ACHN (cell line): Measurements from ENCODE around the gene PADI3.
A peak's percentile ranks its signal among the peaks of the same experiment; 100 is the strongest.

Experiments
- DNase-seq: peaks from one replicate; pipeline ENCODE4 v3.0.0-alpha.2; 2015
- in situ Hi-C: cut with HindIII; loops from 2 replicates; pipeline ENCODE4 v1.10.0; 2017; ENCODE audit warnings: low sequenced_read_pairs, low pct_ligation_motif_present, low pct_unique_long_range_greater_than_20kb

Gene PADI3

DNA sequence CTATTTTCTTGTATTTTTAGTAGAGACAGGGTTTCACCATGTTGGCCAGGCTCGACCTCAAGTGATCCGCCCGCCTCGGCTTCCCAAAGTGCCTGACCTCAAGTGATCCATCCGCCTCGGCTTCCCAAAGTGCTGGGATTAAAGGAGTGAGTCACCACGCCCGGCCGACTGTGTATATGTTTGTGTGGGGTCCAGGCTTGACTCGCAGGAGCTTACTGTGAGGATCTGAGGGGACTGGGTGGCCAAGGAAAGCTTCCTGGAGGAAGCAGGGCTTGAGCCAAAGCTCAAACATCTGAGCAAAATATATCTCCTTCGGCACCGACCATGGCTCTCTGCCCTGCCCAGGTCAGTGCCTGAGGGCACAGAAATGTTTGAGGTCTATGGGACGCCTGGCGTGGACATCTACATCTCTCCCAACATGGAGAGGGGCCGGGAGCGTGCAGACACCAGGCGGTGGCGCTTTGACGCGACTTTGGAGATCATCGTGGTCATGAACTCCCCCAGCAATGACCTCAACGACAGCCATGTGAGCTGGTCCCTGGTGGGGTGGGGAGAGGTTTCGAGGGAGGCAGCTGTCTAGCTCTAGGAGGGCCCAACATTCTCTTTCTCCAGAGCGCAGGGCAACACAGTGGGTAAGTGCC, 10.5 kb downstream of the PADI3 start:
- in situ Hi-C loops: no loop called here
- no peak for DNase-seq

DNA sequence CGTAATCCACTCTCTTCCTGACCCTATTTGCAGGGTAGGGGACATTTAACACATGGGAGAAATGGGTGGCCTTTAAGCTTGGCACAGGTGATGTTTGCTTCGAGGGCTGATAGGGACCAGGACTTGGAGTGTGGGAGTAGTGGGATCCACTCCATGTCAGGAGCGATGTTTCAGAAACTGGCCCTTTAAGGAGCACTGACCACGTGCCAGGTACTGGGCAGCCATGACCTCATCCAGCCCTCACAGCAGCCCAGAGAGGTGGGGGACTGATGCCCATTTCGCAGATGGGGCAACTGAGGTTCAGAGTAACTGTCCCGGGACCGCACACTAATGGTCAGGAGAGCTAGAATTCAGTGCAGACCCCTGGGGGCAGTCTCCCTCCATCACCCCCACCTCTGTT, 11.4 kb downstream of the PADI3 start:
- no peak for DNase-seq
- in situ Hi-C loops: no loop called here

- in situ Hi-C loops: no loop called here
- DNase-seq: no peak
These were observed 11.8 kb downstream of the PADI3 start for GRCh38 chr1:17260738-17261137.

GRCh38 chr1:17263936-17264335, 15.0 kb downstream of the PADI3 start:
- in situ Hi-C loops: no loop called here
- DNase-seq: no peak

GRCh38 chr1:17264470-17264869, 15.6 kb downstream of the PADI3 start:
- no peak for DNase-seq
- in situ Hi-C loops: no loop called here

- DNase-seq: no peak
- in situ Hi-C loops: no loop called here
These were observed 16.3 kb downstream of the PADI3 start for GRCh38 chr1:17265162-17265561.

DNA sequence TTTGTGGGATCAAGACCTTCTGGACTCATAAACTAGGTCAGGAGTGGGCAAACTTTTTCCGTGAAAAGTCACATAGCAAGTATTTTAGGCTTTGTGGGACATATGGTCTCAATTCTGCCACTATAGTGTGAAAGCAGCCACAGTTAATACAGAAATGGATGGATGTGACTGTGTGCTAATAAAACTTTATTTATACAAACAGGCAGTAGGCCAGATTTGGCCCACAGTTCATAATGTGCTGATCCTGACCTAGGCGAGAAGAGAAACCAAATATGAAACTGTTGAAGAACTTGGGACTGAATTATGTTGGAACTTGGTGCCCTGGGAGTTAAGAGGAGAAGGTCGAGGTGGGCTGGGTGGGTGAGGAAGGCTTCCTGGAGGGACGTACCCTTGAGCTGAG, 17.1 kb downstream of the PADI3 start:
- in situ Hi-C loops: no loop called here
- no peak for DNase-seq

- DNase-seq: no peak
- in situ Hi-C loops: no loop called here
These were observed 22.2 kb downstream of the PADI3 start for GRCh38 chr1:17270891-17271765.

GRCh38 chr1:17272066-17272465, 23.2 kb downstream of the PADI3 start:
- no peak for DNase-seq
- in situ Hi-C loops: no loop called here

DNA sequence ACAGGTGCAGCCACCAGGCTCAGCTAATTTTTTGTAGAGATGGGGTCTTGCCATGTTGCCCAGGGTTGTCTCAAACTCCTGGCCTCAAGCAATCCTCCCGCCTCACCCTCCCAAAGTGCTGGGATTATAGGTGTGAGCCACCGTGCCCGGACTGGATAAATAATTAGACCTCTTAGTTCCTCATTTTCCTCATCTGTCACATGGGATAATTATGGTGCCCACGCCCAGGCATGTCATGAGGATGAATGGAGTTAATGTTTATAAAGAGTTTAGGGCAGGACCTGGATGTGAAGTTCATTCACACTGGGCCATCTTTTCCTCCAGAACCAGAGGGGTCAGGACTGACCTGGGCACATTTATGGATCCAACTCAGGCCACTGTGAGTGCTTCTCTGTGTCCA, 23.7 kb downstream of the PADI3 start:
- DNase-seq: no peak
- in situ Hi-C loops: no loop called here

DNA sequence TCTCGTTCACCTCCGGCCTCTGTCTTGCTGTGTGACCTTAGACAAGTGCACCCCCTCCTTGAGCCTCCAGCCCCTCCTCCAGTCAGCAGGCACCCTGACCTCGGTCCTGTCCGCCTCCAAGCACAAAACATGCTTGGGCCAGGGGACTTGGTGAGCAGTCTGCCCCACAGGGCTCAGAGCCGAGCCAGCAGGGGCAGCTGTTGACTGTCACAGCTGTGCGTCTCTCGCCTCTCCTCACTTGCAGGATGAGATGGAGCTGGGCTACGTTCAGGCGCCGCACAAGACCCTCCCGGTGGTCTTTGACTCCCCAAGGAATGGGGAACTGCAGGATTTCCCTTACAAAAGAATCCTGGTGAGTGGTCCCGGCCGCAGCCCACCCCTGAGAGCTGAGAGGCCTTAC, 24.2 kb downstream of the PADI3 start:
- in situ Hi-C loops: no loop called here
- DNase-seq: no peak

- DNase-seq: peak; percentile 40
- in situ Hi-C loops: no loop called here
These were observed 25.6 kb downstream of the PADI3 start for GRCh38 chr1:17274186-17275170.

GRCh38 chr1:17276568-17276967, 27.7 kb downstream of the PADI3 start:
- in situ Hi-C loops: no loop called here
- DNase-seq: peak; percentile 43

DNA sequence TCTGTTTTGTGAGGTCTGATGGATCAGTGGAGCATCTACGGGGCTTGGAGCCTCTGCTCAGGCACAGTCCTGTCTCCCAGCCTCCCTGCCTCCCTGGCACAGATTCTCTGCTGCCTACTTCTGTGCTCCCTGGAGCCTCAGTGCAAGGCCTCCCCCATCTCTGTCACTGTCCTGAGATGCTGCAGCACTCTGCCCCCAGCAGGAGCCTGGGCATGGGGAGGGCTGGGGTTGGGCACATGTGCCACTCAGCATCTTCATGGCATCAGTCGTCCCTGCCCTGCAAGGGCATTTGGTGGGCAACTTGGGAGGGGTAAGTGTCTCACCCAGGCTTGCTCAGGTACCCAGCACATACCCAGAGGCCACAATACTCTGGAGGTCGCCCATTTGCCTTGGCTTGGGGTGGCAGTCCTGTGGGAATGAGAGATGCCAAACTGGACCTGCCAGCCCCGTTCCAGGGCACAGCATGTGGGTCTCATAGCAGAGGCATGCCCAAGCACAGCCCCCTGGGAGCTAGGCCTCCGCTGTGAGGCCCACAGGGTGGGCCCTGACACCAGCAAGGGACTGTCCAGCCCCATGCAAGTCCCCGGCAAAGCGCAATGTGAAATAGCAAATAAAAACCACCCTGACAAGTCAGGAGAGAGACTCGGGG, 28.7 kb downstream of the PADI3 start:
- no peak for DNase-seq
- in situ Hi-C loops: no loop called here

DNA sequence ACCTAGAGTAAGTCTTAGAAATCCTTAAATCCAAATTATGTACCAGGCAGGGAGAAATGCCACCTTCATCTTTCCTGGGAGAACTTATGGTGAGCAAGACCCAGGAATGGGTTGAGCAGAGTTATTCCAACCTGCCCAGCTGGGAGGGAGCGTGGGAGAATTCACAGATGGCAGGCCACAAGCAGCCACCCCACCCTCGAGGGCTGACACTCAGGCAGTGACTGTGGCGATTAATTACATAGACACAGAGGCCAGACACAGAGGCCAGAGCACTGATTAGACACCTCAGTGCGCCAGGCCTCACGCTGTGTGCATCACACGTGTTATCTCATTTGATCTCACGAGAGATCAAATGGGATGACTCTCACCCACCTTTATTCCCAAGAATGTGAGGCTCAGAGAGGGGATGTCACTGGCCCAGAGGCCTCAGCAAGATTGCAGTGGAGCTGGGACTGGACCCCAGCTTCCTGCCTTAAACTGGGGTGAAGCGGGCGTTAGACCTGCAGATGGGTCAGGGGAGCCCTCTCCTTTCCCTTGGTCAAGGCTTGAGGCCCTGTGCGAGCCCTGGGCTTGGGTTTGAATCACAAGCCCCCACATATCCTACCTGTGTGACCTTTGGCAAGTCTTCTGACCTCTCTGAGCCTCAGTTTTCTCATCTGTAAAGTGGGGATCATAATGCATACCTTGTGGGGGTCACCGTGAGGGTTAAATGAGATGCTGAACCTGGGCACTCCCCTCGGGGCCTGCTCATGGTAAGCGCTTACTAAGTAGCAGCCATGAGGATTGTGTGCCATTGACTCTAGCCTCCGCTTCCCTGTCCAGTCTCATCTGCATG, 30.3 kb downstream of the PADI3 start:
- in situ Hi-C loops: no loop called here
- DNase-seq: no peak

GRCh38 chr1:17280436-17280835, 31.5 kb downstream of the PADI3 start:
- in situ Hi-C loops: no loop called here
- no peak for DNase-seq

DNA sequence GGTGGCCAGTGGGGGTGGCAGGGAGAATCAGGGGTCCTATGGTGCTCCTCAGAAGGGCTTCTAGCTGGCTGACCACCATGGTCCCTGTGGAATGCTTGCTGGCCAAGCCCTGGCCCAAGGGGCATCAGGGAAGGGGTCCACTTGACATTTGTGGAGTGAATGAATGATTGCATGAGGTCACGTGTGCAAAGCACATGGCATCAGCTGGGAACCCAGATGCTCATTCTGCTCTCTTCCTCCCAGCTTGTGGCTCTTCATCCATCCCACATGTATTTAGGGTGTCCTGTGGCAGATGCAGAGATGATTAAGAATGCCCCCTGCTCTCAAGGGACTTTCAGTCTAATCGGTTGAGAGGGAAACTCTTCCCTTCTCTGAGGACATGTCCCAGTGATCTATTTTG, 32.0 kb downstream of the PADI3 start:
- DNase-seq: no peak
- in situ Hi-C loops: no loop called here

GRCh38 chr1:17281775-17282181, 32.9 kb downstream of the PADI3 start:
- in situ Hi-C loops: no loop called here
- no peak for DNase-seq
